GM19467 (cell line): ENCODE measurements around the gene DUSP7.

ENCODE experiments used
- ATAC-seq: cut with Tn5 transposase; IDR thresholded peaks from one replicate; pipeline ENCODE4 v1.9.1; 2021; ENCODE audit warnings: mild to moderate bottlenecking, moderate library complexity; ENCODE audit not compliant: unreplicated experiment

Gene DUSP7

GRCh38 chr3:52086976-52087663 lies 30.7 kb upstream of the DUSP7 start:
- no peak for ATAC-seq

- ATAC-seq: no peak
Observed at GRCh38 chr3:52086461-52086860, 30.1 kb upstream of the DUSP7 start.

- no peak for ATAC-seq
Observed at GRCh38 chr3:52085681-52086282, 29.4 kb upstream of the DUSP7 start.

GRCh38 chr3:52084954-52085680 lies 28.7 kb upstream of the DUSP7 start:
- no peak for ATAC-seq

GRCh38 chr3:52084216-52084945 lies 28.0 kb upstream of the DUSP7 start:
- no peak for ATAC-seq

- ATAC-seq: no peak
Observed at GRCh38 chr3:52083556-52084087, 27.3 kb upstream of the DUSP7 start.

GRCh38 chr3:52082951-52083350 lies 26.6 kb upstream of the DUSP7 start:
- no peak for ATAC-seq

GRCh38 chr3:52080830-52081719 lies 24.7 kb upstream of the DUSP7 start:
- ATAC-seq: no peak

GRCh38 chr3:52079958-52080357 lies 23.6 kb upstream of the DUSP7 start:
- ATAC-seq: no peak

- ATAC-seq: no peak
Observed at GRCh38 chr3:52078781-52079560, 22.6 kb upstream of the DUSP7 start.

- no peak for ATAC-seq
Observed at GRCh38 chr3:52077925-52078324, 21.6 kb upstream of the DUSP7 start.

GRCh38 chr3:52076896-52077780 lies 20.8 kb upstream of the DUSP7 start:
- ATAC-seq: no peak

GRCh38 chr3:52073490-52073889 lies 17.1 kb upstream of the DUSP7 start:
- ATAC-seq: no peak

GRCh38 chr3:52072471-52072870 lies 16.1 kb upstream of the DUSP7 start:
- no peak for ATAC-seq

- ATAC-seq: no peak
Observed at GRCh38 chr3:52072020-52072419, 15.6 kb upstream of the DUSP7 start.

GRCh38 chr3:52070724-52071621 lies 14.6 kb upstream of the DUSP7 start:
- ATAC-seq: no peak

GRCh38 chr3:52069855-52070254 lies 13.5 kb upstream of the DUSP7 start:
- no peak for ATAC-seq
